Panc1 (cell line): Measurements from ENCODE around the gene WNK1. TPM values are rescaled to one million over a fixed set of nuclear protein-coding genes. Genes with fewer than 3 reads are reported as not detected.

Experiments
- ATAC-seq: fragments of 200-7000 bp; cut with Tn5 transposase; 2 replicates; pipeline ENCODE4 v1.9.1; 2020; ENCODE audit warnings: mild to moderate bottlenecking, moderate library complexity
- BruUV-seq: library from RNA; stranded (reverse); fragments of 400-500 nt; replicated peaks from 2 replicates; lab custom pipeline; 2021; lab: Mats Ljungman, UMichigan
- CTCF ChIA-PET: fragments of 300-600 bp; sonication (Branson Sonifier 250); formaldehyde crosslinking; loops from one replicate; lab custom pipeline; 2022; ENCODE audit warnings: antibody characterized with exemption; lab: Charles Lee
- POLR2A ChIA-PET: fragments of 300-600 bp; sonication (Branson Sonifier 250); formaldehyde crosslinking; loops from one replicate; lab custom pipeline; 2022; ENCODE audit warnings: antibody characterized with exemption; lab: Charles Lee
- DNase-seq: peaks from one replicate; pipeline ENCODE4 v3.0.0-alpha.2; 2010; ENCODE audit warnings: low read depth, low spot score
- H3K27ac ChIP-seq: 2 replicates; pipeline ENCODE4 v1.5.1; 2011; ENCODE audit warnings: mild to moderate bottlenecking, low read length, inconsistent platforms
- H3K27me3 ChIP-seq: fragments of 200-500 bp; sonication (Bioruptor generic); 2 replicates; pipeline ENCODE4 v1.6.0; 2014; ENCODE audit warnings: low read length, inconsistent platforms; ENCODE audit not compliant: control insufficient read depth, insufficient read depth
- H3K36me3 ChIP-seq: fragments of 200-500 bp; sonication (Bioruptor generic); 2 replicates; pipeline ENCODE4 v1.5.1; 2014; ENCODE audit warnings: inconsistent platforms, mild to moderate bottlenecking, low read length, moderate library complexity; ENCODE audit not compliant: control insufficient read depth, insufficient read depth
- H3K4me1 ChIP-seq: 2 replicates; pipeline ENCODE4 v1.5.1; 2011; ENCODE audit warnings: inconsistent platforms, mild to moderate bottlenecking, low read length, moderate library complexity; ENCODE audit not compliant: control insufficient read depth, insufficient read depth
- H3K4me3 ChIP-seq, 2 experiments: 2 replicates each; pipeline ENCODE4 v1.5.1; 2011 to 2012; ENCODE audit warnings: low read depth in 2 of 2, low read length in 2 of 2, mild to moderate bottlenecking in 2 of 2, inconsistent platforms in 1 of 2, moderate library complexity in 1 of 2
- H3K9me3 ChIP-seq: fragments of 200-500 bp; sonication (Bioruptor generic); 2 replicates; pipeline ENCODE4 v1.5.1; 2014; ENCODE audit warnings: low read depth, mild to moderate bottlenecking, inconsistent platforms, low read length, moderate library complexity; ENCODE audit not compliant: control insufficient read depth, insufficient read depth
- CTCF ChIP-seq: fragments of 450-650 bp; IDR thresholded peaks from 2 replicates; pipeline ENCODE4 v1.5.1; 2017; ENCODE audit warnings: mild to moderate bottlenecking
- POLR2AphosphoS5 ChIP-seq: IDR thresholded peaks from 2 replicates; pipeline ENCODE4 v1.6.1; 2012; ENCODE audit warnings: mild to moderate bottlenecking, low read depth, low read length, moderate library complexity
- SIN3A ChIP-seq: IDR thresholded peaks from 2 replicates; pipeline ENCODE4 v1.6.1; 2012; ENCODE audit warnings: low read depth, mild to moderate bottlenecking, low read length, moderate library complexity, borderline replicate concordance; ENCODE audit not compliant: insufficient read depth
- TCF7L2 ChIP-seq: IDR thresholded peaks from 2 replicates; pipeline ENCODE4 v1.6.1; 2011; ENCODE audit warnings: mild to moderate bottlenecking, low read depth, low read length, inconsistent platforms
- in situ Hi-C: cut with HindIII; loops from 2 replicates; pipeline ENCODE4 v1.10.0; 2016; ENCODE audit warnings: low sequenced_read_pairs, low pct_unique_long_range_greater_than_20kb
- intact Hi-C: fragments of 100-400 bp; cut with micrococcal nuclease; formaldehyde crosslinking; loops from one replicate; pipeline ENCODE4 v1.10.0; 2022; ENCODE audit not compliant: unreplicated experiment
- total RNA-seq: library from RNA; stranded (reverse); gene quantifications from one replicate; pipeline ENCODE4 v1.2.1, GENCODE V29; 2021; ENCODE audit not compliant: unreplicated experiment
- TF ChIP-seq, protein P1 (sequence below), 2 experiments: IDR thresholded peaks; 2 replicates each; pipeline ENCODE4 v1.6.1; 2011 to 2012; ENCODE audit warnings: low read depth in 2 of 2, control low read depth in 1 of 2, low read length in 1 of 2, mild to moderate bottlenecking in 1 of 2, moderate library complexity in 1 of 2; ENCODE audit not compliant: insufficient read depth in 1 of 2

Gene WNK1
- total RNA-seq, 1 experiment from 2014 or later = 181 TPM

DNA sequence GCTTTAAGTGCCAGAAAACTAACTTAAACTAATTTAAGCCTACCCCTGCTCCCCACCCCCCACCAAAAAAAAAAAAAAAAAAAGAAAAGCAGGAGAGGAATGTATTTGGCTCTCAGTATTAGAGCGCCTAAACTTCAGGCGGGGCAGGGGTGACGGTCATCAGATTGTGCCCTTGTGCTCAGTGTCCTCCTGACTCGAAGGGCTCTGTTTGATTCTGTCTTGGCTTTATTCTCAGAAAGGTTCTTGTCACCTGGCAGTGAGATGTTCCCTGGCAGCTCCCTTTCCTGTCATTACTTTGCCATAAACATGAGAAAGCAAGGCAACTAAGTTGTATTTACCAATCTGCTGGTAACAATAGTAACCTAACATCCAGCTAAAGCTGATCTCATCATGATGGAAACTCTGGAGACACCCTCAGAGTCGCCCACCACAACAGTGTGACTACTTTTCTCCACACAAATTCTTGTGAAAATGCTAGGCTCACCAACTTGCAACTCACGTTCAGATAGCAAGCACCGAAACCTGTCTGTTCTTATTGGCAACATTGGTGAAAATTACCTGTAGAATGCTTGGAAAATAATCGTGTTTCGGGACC is 39.0 kb upstream of the WNK1 start:
- ChIA-PET CTCF (no interaction called here), POLR2A (no interaction called here)
- BruUV-seq = no TSS peak
- H3K9me3 ChIP-seq = no peaks in the 10 kb centered on the region
- ATAC-seq = no peak
- intact Hi-C loops (no loop called here), in situ Hi-C loops (no loop called here)
- no peaks in the 10 kb centered on the region for H3K36me3 ChIP-seq
- peaks cover 5% of the 10 kb centered on the region for H3K4me1 ChIP-seq
- DNase-seq = no peak
- TF ChIP-seq TCF7L2 (no peak), SIN3A (no peak), POLR2AphosphoS5 (no peak), CTCF (no peak)
- TF ChIP-seq, protein P1, sequence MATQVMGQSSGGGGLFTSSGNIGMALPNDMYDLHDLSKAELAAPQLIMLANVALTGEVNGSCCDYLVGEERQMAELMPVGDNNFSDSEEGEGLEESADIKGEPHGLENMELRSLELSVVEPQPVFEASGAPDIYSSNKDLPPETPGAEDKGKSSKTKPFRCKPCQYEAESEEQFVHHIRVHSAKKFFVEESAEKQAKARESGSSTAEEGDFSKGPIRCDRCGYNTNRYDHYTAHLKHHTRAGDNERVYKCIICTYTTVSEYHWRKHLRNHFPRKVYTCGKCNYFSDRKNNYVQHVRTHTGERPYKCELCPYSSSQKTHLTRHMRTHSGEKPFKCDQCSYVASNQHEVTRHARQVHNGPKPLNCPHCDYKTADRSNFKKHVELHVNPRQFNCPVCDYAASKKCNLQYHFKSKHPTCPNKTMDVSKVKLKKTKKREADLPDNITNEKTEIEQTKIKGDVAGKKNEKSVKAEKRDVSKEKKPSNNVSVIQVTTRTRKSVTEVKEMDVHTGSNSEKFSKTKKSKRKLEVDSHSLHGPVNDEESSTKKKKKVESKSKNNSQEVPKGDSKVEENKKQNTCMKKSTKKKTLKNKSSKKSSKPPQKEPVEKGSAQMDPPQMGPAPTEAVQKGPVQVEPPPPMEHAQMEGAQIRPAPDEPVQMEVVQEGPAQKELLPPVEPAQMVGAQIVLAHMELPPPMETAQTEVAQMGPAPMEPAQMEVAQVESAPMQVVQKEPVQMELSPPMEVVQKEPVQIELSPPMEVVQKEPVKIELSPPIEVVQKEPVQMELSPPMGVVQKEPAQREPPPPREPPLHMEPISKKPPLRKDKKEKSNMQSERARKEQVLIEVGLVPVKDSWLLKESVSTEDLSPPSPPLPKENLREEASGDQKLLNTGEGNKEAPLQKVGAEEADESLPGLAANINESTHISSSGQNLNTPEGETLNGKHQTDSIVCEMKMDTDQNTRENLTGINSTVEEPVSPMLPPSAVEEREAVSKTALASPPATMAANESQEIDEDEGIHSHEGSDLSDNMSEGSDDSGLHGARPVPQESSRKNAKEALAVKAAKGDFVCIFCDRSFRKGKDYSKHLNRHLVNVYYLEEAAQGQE (IDR thresholded peaks at IDR 0.05; ENCODE audit: insufficient read depth in 1 of 2, low read depth in 2 of 2, low read length in 1 of 2) = no peak
- H3K27me3 ChIP-seq = no peaks in the 10 kb centered on the region
- H3K4me3 ChIP-seq = no peak overlapping the region
- H3K27ac ChIP-seq = no peak overlapping the region

DNA sequence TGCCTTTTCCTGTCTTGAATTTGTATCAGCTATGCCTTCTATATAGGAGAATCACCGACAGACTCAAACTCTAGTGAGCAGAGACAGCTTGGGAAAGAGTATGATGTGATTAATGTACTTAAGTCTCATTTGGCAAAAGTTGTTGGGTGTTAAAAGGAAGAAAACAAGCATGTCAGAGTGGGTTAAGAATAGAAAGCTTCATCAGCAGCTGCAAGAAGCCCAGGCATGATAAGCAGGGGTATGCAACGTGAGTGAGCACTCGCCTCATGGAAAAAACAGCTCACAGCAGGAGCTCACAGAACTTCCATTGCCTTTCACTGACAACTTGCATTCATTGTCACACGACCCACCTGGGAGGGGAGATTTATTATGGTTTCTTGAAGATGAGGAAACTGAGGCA is 35.9 kb upstream of the WNK1 start:
- intact Hi-C loops = no loop called here
- no peak for TF ChIP-seq SIN3A
- TF ChIP-seq, protein P1 (IDR thresholded peaks at IDR 0.05; ENCODE audit: insufficient read depth in 1 of 2, low read depth in 2 of 2, low read length in 1 of 2) = no peak
- no peak for TF ChIP-seq CTCF
- no peak for TF ChIP-seq TCF7L2
- no peak for TF ChIP-seq POLR2AphosphoS5
- Histone ChIP-seq H3K27me3 (no peaks in the 10 kb centered on the region), H3K4me3 (no peak overlapping the region), H3K4me1 (peaks cover 5% of the 10 kb centered on the region), H3K36me3 (no peaks in the 10 kb centered on the region), H3K27ac (no peak overlapping the region), H3K9me3 (no peaks in the 10 kb centered on the region)
- BruUV-seq = no TSS peak
- ATAC-seq = no peak
- no peak for DNase-seq
- CTCF ChIA-PET = no interaction called here
- POLR2A ChIA-PET = no interaction called here
- in situ Hi-C loops = no loop called here
